HG02571 (cell line): Measurements from ENCODE around the gene SLC27A3.
"Not testable (repeated sequence)": the region's sequence is repeated elsewhere in the genome, so short reads cannot be mapped to it uniquely, and the experiment has no call there.

ENCODE experiments used
- ATAC-seq: cut with Tn5 transposase; IDR thresholded peaks from one replicate; pipeline ENCODE4 v1.9.1; 2021; ENCODE audit warnings: mild to moderate bottlenecking, moderate library complexity; ENCODE audit not compliant: unreplicated experiment

Gene SLC27A3

GRCh38 chr1:153779781-153780541, 4.8 kb downstream of the SLC27A3 start:
- ATAC-seq, result no peak

GRCh38 chr1:153780551-153780950, 5.3 kb downstream of the SLC27A3 start:
- no peak for ATAC-seq

GRCh38 chr1:153782648-153783047, 7.4 kb downstream of the SLC27A3 start:
- ATAC-seq, result not testable (repeated sequence)

- ATAC-seq, result peak; percentile 90
Measured at GRCh38 chr1:153783233-153784190, 8.3 kb downstream of the SLC27A3 start.

GRCh38 chr1:153786038-153786790, 11.0 kb downstream of the SLC27A3 start:
- ATAC-seq, result no peak

- ATAC-seq, result no peak
Measured at GRCh38 chr1:153789478-153790034, 14.3 kb downstream of the SLC27A3 start.

GRCh38 chr1:153790313-153790965, 15.2 kb downstream of the SLC27A3 start:
- no peak for ATAC-seq

- ATAC-seq, result peak; percentile 87
Measured at GRCh38 chr1:153790966-153791647, 15.9 kb downstream of the SLC27A3 start.

GRCh38 chr1:153791648-153792253, 16.5 kb downstream of the SLC27A3 start:
- ATAC-seq, result no peak

- no peak for ATAC-seq
Measured at GRCh38 chr1:153792631-153793041, 17.4 kb downstream of the SLC27A3 start.

- ATAC-seq, result no peak
Measured at GRCh38 chr1:153793261-153793972, 18.2 kb downstream of the SLC27A3 start.

GRCh38 chr1:153793973-153794615, 18.9 kb downstream of the SLC27A3 start:
- ATAC-seq, result no peak

GRCh38 chr1:153794624-153795329, 19.6 kb downstream of the SLC27A3 start:
- no peak for ATAC-seq

- ATAC-seq, result no peak
Measured at GRCh38 chr1:153795330-153795837, 20.2 kb downstream of the SLC27A3 start.

- ATAC-seq, result no peak
Measured at GRCh38 chr1:153795934-153796785, 21.0 kb downstream of the SLC27A3 start.
